GM12892 (cell line): ENCODE measurements around the gene APOB.

Experiments used
- DNase-seq: peaks from one replicate; pipeline ENCODE4 v3.0.0; 2011; ENCODE audit not compliant: insufficient read length
- FAIRE-seq: peaks from 2 replicates; lab custom pipeline; 2011; peaks lifted over from hg19 to GRCh38; lab: Jason Lieb, UNC
- POLR2A ChIP-seq: IDR thresholded peaks from 2 replicates; pipeline ENCODE4 v1.6.1; 2011; ENCODE audit warnings: low read depth, low read length, control low read depth
- POLR2AphosphoS5 ChIP-seq: IDR thresholded peaks from 2 replicates; pipeline ENCODE4 v1.6.1; 2011; ENCODE audit warnings: low read depth, low read length, control low read depth
- TAF1 ChIP-seq: IDR thresholded peaks from 2 replicates; pipeline ENCODE4 v1.6.1; 2011; ENCODE audit warnings: low read depth, mild to moderate bottlenecking, control low read depth, low read length, borderline replicate concordance

Gene APOB

GRCh38 chr2:21003572-21004180 lies 40.2 kb downstream of the APOB start:
- FAIRE-seq (no peak), DNase-seq (no peak)
- no peak for TF ChIP-seq POLR2AphosphoS5
- TF ChIP-seq POLR2A, result no peak
- TF ChIP-seq TAF1, result no peak

GRCh38 chr2:21002814-21003192 lies 41.1 kb downstream of the APOB start:
- no peak for FAIRE-seq
- no peak for TF ChIP-seq POLR2AphosphoS5
- no peak for TF ChIP-seq POLR2A
- TF ChIP-seq TAF1, result no peak

GRCh38 chr2:21001988-21002813 lies 41.7 kb downstream of the APOB start:
- DNase-seq (no peak), FAIRE-seq (no peak)
- no peak for TF ChIP-seq TAF1

More at GRCh38 chr2:21002814-21003192, 41.1 kb downstream of the APOB start:
- no peak for DNase-seq

- TF ChIP-seq TAF1 (no peak), POLR2A (no peak), POLR2AphosphoS5 (no peak)
- no peak for DNase-seq
- no peak for FAIRE-seq
Observed at GRCh38 chr2:21001225-21001946, 42.5 kb downstream of the APOB start.

- TF ChIP-seq TAF1 (no peak), POLR2A (no peak), POLR2AphosphoS5 (no peak)
- FAIRE-seq, result no peak
- no peak for DNase-seq
Observed at GRCh38 chr2:20999906-21000645, 43.8 kb downstream of the APOB start.

GRCh38 chr2:20998972-20999905 lies 44.6 kb downstream of the APOB start:
- DNase-seq, result no peak
- TF ChIP-seq POLR2A (no peak), TAF1 (no peak), POLR2AphosphoS5 (no peak)
- FAIRE-seq, result no peak

- no peak for DNase-seq
- TF ChIP-seq POLR2AphosphoS5 (no peak), POLR2A (no peak), TAF1 (no peak)
- no peak for FAIRE-seq
Observed at GRCh38 chr2:20997953-20998722, 45.7 kb downstream of the APOB start.

GRCh38 chr2:20994130-20994529 lies 49.7 kb downstream of the APOB start:
- no peak for DNase-seq
- no peak for TF ChIP-seq TAF1
- no peak for TF ChIP-seq POLR2A
- no peak for TF ChIP-seq POLR2AphosphoS5
- FAIRE-seq, result no peak

GRCh38 chr2:20992201-20992711 lies 51.6 kb downstream of the APOB start:
- TF ChIP-seq POLR2AphosphoS5 (no peak), TAF1 (no peak), POLR2A (no peak)
- no peak for FAIRE-seq

More at GRCh38 chr2:20992201-20992711, 51.6 kb downstream of the APOB start:
- no peak for DNase-seq
